ENCODE results near the gene SAMD13.

The SAMD13 gene

GRCh38 chr1:84370831-84371394 lies 69.4 kb downstream of the SAMD13 start:
- in situ Hi-C loops (cut with HindIII; ENCODE audit: low sequenced_read_pairs), result no loop called here

GRCh38 chr1:84373436-84374141 lies 72.1 kb downstream of the SAMD13 start:
- no peak overlapping the region for H3K4me3 ChIP-seq (ENCODE audit: low read depth, low read length)
- in situ Hi-C loops (cut with HindIII; ENCODE audit: low sequenced_read_pairs), result no loop called here
- TF ChIP-seq, protein P1, sequence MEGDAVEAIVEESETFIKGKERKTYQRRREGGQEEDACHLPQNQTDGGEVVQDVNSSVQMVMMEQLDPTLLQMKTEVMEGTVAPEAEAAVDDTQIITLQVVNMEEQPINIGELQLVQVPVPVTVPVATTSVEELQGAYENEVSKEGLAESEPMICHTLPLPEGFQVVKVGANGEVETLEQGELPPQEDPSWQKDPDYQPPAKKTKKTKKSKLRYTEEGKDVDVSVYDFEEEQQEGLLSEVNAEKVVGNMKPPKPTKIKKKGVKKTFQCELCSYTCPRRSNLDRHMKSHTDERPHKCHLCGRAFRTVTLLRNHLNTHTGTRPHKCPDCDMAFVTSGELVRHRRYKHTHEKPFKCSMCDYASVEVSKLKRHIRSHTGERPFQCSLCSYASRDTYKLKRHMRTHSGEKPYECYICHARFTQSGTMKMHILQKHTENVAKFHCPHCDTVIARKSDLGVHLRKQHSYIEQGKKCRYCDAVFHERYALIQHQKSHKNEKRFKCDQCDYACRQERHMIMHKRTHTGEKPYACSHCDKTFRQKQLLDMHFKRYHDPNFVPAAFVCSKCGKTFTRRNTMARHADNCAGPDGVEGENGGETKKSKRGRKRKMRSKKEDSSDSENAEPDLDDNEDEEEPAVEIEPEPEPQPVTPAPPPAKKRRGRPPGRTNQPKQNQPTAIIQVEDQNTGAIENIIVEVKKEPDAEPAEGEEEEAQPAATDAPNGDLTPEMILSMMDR (IDR thresholded peaks at IDR 0.05; ENCODE audit: low read depth, low read length, missing control alignments), result no peak
- DNase-seq (ENCODE audit: low read depth), result no peak

More at GRCh38 chr1:84370831-84371394, 69.4 kb downstream of the SAMD13 start:
- H3K4me3 ChIP-seq (ENCODE audit: low read depth, low read length), result no peak overlapping the region
- TF ChIP-seq, protein P1 (IDR thresholded peaks at IDR 0.05; ENCODE audit: low read depth, low read length, missing control alignments), result no peak
- DNase-seq (ENCODE audit: low read depth), result no peak

DNA sequence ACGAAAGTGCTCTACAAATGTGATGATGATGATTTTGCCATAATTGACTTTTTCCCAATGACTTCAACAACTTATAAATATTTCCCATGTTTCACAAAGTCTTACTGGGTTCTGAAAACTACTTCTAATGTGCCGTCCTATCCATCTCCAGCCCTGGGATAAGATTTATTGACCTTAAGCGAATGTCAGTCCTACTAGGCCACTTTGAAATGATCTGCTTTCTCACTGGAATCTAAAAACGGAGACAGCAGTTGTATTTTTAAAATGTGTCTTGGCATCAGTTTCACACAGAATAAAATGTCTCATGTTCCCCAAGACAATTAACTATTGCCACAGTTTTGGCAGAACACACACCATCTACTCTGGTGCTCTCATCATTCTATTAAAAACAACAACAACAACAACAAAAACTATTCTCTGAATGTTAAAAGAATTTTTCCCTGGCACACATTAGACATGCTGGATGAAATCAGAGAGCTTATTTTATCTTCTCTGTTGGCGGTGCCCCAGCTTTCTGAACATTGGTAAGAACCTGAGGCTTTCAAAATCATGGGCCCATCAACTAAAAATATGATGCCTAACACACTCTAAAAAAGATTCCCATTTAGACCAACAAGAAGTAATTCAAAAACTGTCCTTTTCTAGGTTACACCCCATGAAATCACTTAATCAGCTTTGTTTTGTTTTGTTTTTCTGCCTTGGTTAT lies 73.6 kb downstream of the SAMD13 start:
- no peak for DNase-seq (ENCODE audit: low read depth)
- no peak overlapping the region for H3K4me3 ChIP-seq (ENCODE audit: low read depth, low read length)
- in situ Hi-C loops (cut with HindIII; ENCODE audit: low sequenced_read_pairs), result no loop called here
- TF ChIP-seq, protein P1 (IDR thresholded peaks at IDR 0.05; ENCODE audit: low read depth, low read length, missing control alignments), result no peak

DNA sequence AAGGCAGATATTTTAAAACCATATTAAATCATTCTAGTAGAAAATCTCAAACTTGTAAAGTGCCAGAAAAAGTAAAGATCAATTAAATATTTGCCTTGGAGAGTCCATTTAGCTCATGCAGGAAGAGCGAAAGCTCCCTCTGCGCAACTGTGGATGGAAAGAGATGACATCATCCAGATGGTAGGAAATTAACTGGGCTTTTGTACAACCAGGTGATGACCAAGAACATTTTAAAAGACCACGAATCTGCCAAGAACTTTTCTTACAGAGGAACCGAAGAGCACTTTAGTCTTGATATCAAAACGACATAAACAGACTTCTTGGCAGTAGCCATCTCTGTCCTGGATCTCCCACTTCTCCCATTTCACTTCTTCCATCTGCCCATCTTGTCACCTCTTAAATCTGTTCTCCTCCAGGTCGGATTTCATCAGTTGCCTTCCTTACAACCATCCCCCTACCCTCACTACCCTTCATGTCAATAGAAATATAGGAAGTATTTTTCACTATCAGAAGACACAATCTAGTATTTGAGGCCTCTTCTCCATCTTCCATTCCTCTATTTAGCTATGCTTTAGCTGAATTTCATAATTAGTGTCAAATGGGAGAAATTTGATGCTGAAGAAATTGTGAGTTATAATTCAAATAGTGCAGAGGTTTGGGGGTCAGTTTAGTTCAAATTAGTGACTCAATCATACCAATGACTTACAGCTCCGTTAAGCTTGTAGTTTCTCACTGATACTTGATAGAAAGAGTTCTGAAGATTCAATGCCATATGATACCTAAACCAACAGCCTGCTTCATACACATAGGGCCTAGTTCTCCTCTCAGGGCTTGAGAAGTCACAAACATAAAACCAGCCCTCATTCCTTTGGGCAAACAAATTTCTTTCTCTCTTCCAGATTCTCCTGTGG lies 74.7 kb downstream of the SAMD13 start:
- no peak for DNase-seq (ENCODE audit: low read depth)
- in situ Hi-C loops (cut with HindIII; ENCODE audit: low sequenced_read_pairs), result no loop called here
- no peak overlapping the region for H3K4me3 ChIP-seq (ENCODE audit: low read depth, low read length)
- TF ChIP-seq, protein P1 (IDR thresholded peaks at IDR 0.05; ENCODE audit: low read depth, low read length, missing control alignments), result no peak

GRCh38 chr1:84377480-84378095 lies 76.1 kb downstream of the SAMD13 start:
- no peak overlapping the region for H3K4me3 ChIP-seq (ENCODE audit: low read depth, low read length)
- TF ChIP-seq, protein P1 (IDR thresholded peaks at IDR 0.05; ENCODE audit: low read depth, low read length, missing control alignments), result no peak
- peak; percentile 90 for DNase-seq (ENCODE audit: low read depth)
- in situ Hi-C loops (cut with HindIII; ENCODE audit: low sequenced_read_pairs), result no loop called here
